Measurements from ENCODE around the gene CPPED1.

CPPED1 gene

DNA sequence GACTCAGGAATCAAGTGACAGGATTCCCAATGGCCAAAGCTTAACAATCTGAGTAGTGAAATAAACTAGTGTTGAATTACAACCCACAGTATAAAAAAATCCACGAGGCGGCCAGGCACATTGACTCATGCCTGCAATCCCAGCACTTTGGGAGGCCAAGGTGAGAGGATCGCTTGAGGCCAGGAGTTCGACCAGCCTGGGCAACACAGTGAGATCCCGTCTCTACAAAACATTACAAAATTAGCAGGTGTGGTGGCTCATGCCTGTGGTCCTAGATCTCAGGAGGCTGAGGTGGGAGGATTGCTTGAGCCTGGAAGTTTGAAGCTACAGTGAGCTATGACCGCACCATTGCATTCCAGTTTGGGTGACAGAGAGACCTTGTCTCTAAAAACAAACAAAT, 133.8 kb downstream of the CPPED1 start (continued):
- TF ChIP-seq ZNF148 (tag by site-specific recombination; IDR thresholded peaks at IDR 0.05; ENCODE audit: borderline replicate concordance) (no peak), ZBTB21 (tag by site-specific recombination; IDR thresholded peaks at IDR 0.05) (no peak), ZBTB49 (tag by site-specific recombination; IDR thresholded peaks at IDR 0.05; ENCODE audit: low read depth) (no peak), BCL11B (tag by site-specific recombination; IDR thresholded peaks at IDR 0.05; ENCODE audit: low read depth) (no peak)

DNA sequence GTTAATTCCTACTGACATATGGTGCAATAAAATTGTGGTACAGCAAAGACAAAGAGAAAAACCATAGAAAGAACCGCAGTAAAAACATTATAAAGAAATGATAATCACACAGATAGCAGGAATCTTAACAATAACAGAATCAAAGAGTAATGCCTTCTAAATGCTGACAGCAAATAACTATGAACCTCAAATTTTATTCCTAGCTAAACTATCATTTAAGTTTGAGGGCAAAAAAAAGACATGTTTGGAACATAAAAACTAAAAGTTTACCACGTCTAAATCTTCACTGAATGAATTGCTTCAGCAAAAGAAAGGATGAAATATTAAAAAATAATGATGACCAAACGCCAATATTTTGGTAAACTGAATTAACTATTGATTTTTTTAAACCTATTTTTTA, 135.8 kb downstream of the CPPED1 start:
- Histone ChIP-seq H3K4me3 (ENCODE audit: low read depth, low read length) (no peak overlapping the region), H3K36me3 (ENCODE audit: control insufficient read depth in 2 of 2, insufficient read depth in 1 of 2, low read length in 2 of 2) (no peaks in the 10 kb centered on the region)

More for the DNA sequence above, 135.8 kb downstream of the CPPED1 start:
- Histone ChIP-seq H3K9me3 (ENCODE audit: control insufficient read depth, insufficient read depth, low read depth, low read length) (no peaks in the 10 kb centered on the region), H3K27ac (ENCODE audit: extremely low read depth, low read depth, low read length) (no peak overlapping the region), H3K4me1 (ENCODE audit: control insufficient read depth, insufficient read depth, low read length) (no peaks in the 10 kb centered on the region)
- TF ChIP-seq ZBTB17 (tag by site-specific recombination; IDR thresholded peaks at IDR 0.05): no peak
- no peak for TF ChIP-seq ZNF214 (tag by site-specific recombination; IDR thresholded peaks at IDR 0.05; ENCODE audit: borderline replicate concordance)
- no peak for TF ChIP-seq SCRT2 (tag by site-specific recombination; IDR thresholded peaks at IDR 0.05)
- TF ChIP-seq, protein P1, sequence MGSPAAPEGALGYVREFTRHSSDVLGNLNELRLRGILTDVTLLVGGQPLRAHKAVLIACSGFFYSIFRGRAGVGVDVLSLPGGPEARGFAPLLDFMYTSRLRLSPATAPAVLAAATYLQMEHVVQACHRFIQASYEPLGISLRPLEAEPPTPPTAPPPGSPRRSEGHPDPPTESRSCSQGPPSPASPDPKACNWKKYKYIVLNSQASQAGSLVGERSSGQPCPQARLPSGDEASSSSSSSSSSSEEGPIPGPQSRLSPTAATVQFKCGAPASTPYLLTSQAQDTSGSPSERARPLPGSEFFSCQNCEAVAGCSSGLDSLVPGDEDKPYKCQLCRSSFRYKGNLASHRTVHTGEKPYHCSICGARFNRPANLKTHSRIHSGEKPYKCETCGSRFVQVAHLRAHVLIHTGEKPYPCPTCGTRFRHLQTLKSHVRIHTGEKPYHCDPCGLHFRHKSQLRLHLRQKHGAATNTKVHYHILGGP (tag by site-specific recombination; IDR thresholded peaks at IDR 0.05): no peak
- TF ChIP-seq SCRT1 (tag by site-specific recombination; IDR thresholded peaks at IDR 0.05; ENCODE audit: borderline replicate concordance): no peak
- TF ChIP-seq HOXD13 (CRISPR knock-in tag; IDR thresholded peaks at IDR 0.05; ENCODE audit: borderline replicate concordance): no peak
- TF ChIP-seq KLF1 (tag by site-specific recombination; IDR thresholded peaks at IDR 0.05): no peak
- no peak for TF ChIP-seq AEBP2 (tag by site-specific recombination; IDR thresholded peaks at IDR 0.05; ENCODE audit: borderline replicate concordance)
- TF ChIP-seq ZNF747 (tag by site-specific recombination; IDR thresholded peaks at IDR 0.05): no peak
- no peak for TF ChIP-seq ZNF274 (IDR thresholded peaks at IDR 0.05; ENCODE audit: low read length)
- no peak for TF ChIP-seq ZNF274 (tag by site-specific recombination; IDR thresholded peaks at IDR 0.05; ENCODE audit: borderline replicate concordance)
- no peak for TF ChIP-seq SP7 (tag by site-specific recombination; IDR thresholded peaks at IDR 0.05)
- no peak for TF ChIP-seq ZNF518A (tag by site-specific recombination; conservative IDR thresholded peaks at IDR 0.05; ENCODE audit: low read depth)
- POLR2A ChIA-PET: no interaction called here
- CTCF ChIA-PET: no interaction called here
